Liver (tissue), 9 donors: ENCODE data around the gene CCNY. TPM values are rescaled to one million over a fixed set of nuclear protein-coding genes. Genes with fewer than 3 reads are reported as not detected.

Experiments
- DNase-seq: peaks from one replicate; pipeline ENCODE4 v3.0.0-alpha.2; 2017; ENCODE audit warnings: low spot score
- H3K27ac ChIP-seq, 2 donors: one replicate each; pipeline ENCODE4 v1.7.0; 2013; ENCODE audit warnings: inconsistent platforms in 2 of 2, low read length in 2 of 2, control low read depth in 1 of 2, low read depth in 1 of 2, mild to moderate bottlenecking in 1 of 2
- H3K27me3 ChIP-seq, 4 donors: one replicate each; pipeline versions ENCODE4 v1.6.1 to v1.7.0; 2013; ENCODE audit warnings: low read length in 3 of 4, inconsistent platforms in 1 of 4, mild to moderate bottlenecking in 1 of 4, moderate library complexity in 1 of 4; ENCODE audit not compliant: control insufficient read depth in 4 of 4, insufficient read depth in 4 of 4
- H3K36me3 ChIP-seq, 4 donors: one replicate each; pipeline versions ENCODE4 v1.6.1 to v1.7.0; 2013; ENCODE audit warnings: low read length in 3 of 4, mild to moderate bottlenecking in 3 of 4, low read depth in 1 of 4, moderate library complexity in 1 of 4; ENCODE audit not compliant: control insufficient read depth in 4 of 4, insufficient read depth in 3 of 4
- H3K4me1 ChIP-seq, 4 donors: one replicate each; pipeline versions ENCODE4 v1.6.1 to v1.7.0; 2013; ENCODE audit warnings: low read length in 3 of 4, mild to moderate bottlenecking in 3 of 4, moderate library complexity in 1 of 4; ENCODE audit not compliant: control insufficient read depth in 4 of 4, insufficient read depth in 4 of 4
- H3K4me3 ChIP-seq, 3 donors: one replicate each; pipeline versions ENCODE4 v1.6.1 to v1.7.0; 2013; ENCODE audit warnings: low read length in 3 of 3, control low read depth in 1 of 3, low read depth in 1 of 3, mild to moderate bottlenecking in 1 of 3
- H3K9ac ChIP-seq, 2 donors: one replicate each; pipeline ENCODE4 v1.7.0; 2013; ENCODE audit warnings: low read length in 2 of 2, mild to moderate bottlenecking in 2 of 2, moderate library complexity in 2 of 2, control low read depth in 1 of 2, low read depth in 1 of 2
- H3K9me3 ChIP-seq, 4 donors: one replicate each; pipeline versions ENCODE4 v1.6.1 to v1.7.0; 2013; ENCODE audit warnings: low read length in 3 of 4; ENCODE audit not compliant: control insufficient read depth in 4 of 4
- EGR1 ChIP-seq, 2 donors: IDR thresholded peaks; 2 replicates each; pipeline ENCODE4 v1.6.1; 2016 to 2018; ENCODE audit warnings: antibody characterized with exemption in 2 of 2, low read depth in 2 of 2
- FOXA1 ChIP-seq: IDR thresholded peaks from 2 replicates; pipeline ENCODE4 v1.6.1; 2016; ENCODE audit warnings: antibody characterized with exemption
- GABPA ChIP-seq, 2 donors: IDR thresholded peaks in 1 of 2; conservative IDR thresholded peaks in 1 of 2; 2 replicates each; pipeline ENCODE4 v1.6.1; 2016; ENCODE audit warnings: antibody characterized with exemption in 2 of 2, mild to moderate bottlenecking in 1 of 2, moderate library complexity in 1 of 2
- HNF4A ChIP-seq, 2 donors: conservative IDR thresholded peaks; 2 replicates each; pipeline ENCODE4 v1.6.1; 2016; ENCODE audit warnings: antibody characterized with exemption in 2 of 2, mild to moderate bottlenecking in 2 of 2
- HNF4G ChIP-seq: IDR thresholded peaks from 2 replicates; pipeline ENCODE4 v1.6.1; 2016; ENCODE audit warnings: antibody characterized with exemption
- JUND ChIP-seq, 2 donors: IDR thresholded peaks; 2 replicates each; pipeline ENCODE4 v1.6.1; 2016; ENCODE audit warnings: antibody characterized with exemption in 2 of 2
- NR2F2 ChIP-seq: IDR thresholded peaks from 2 replicates; pipeline ENCODE4 v1.6.1; 2016; ENCODE audit warnings: antibody characterized with exemption
- RAD21 ChIP-seq, 2 donors: IDR thresholded peaks; 2 replicates each; pipeline ENCODE4 v1.6.1; 2016; ENCODE audit warnings: antibody characterized with exemption in 2 of 2, mild to moderate bottlenecking in 2 of 2
- RXRA ChIP-seq, 2 donors: IDR thresholded peaks; 2 replicates each; pipeline ENCODE4 v1.6.1; 2017 to 2018; ENCODE audit warnings: antibody characterized with exemption in 2 of 2, mild to moderate bottlenecking in 1 of 2
- SP1 ChIP-seq: IDR thresholded peaks from 2 replicates; pipeline ENCODE4 v1.6.1; 2018; ENCODE audit warnings: antibody characterized with exemption, mild to moderate bottlenecking
- TAF1 ChIP-seq: conservative IDR thresholded peaks from 2 replicates; pipeline ENCODE4 v1.6.1; 2016; ENCODE audit warnings: antibody characterized with exemption, mild to moderate bottlenecking
- YY1 ChIP-seq: IDR thresholded peaks from 2 replicates; pipeline ENCODE4 v1.6.1; 2016; ENCODE audit warnings: antibody characterized with exemption, mild to moderate bottlenecking
- WGBS: extraction: QIAGEN DNeasy Blood & Tissue Kit; methylation state at CpG from one replicate; pipeline ENCODE4 v1.1.7; 2013; 5-methylcytosine and 5-hydroxymethylcytosine counted together
- polyA plus RNA-seq, 2 donors: library from polyadenylated mRNA; stranded (reverse) in 1 of 2; unstranded in 1 of 2; fragments of 200-250 nt in 1 of 2; fragments of >200 nt in 1 of 2; fragmentation: Nextera tagmentation in 1 of 2; extraction: Ambion mirVana in 1 of 2; gene quantifications; one replicate each; pipeline versions ENCODE4 v1.2.1 to v1.2.3, GENCODE V29; 2013 to 2015
- total RNA-seq, 2 donors: library from RNA; depleted of rRNA; stranded (reverse); fragments of >200 nt; gene quantifications; one replicate each; pipeline ENCODE4 v1.2.3, GENCODE V29; 2014
- TF ChIP-seq, protein P1 (sequence below): fragments of 150-350 bp; IDR thresholded peaks from 2 replicates; pipeline ENCODE4 v1.5.1; 2017; ENCODE audit warnings: improper control_type of control experiment, low read depth, low read length; ENCODE audit not compliant: missing input control
- TF ChIP-seq, protein P2 (sequence below): IDR thresholded peaks from 2 replicates; pipeline ENCODE4 v1.6.1; 2016; ENCODE audit warnings: antibody characterized with exemption
- TF ChIP-seq, protein P3 (sequence below): IDR thresholded peaks from 2 replicates; pipeline ENCODE4 v1.6.1; 2016; ENCODE audit warnings: antibody characterized with exemption
- TF ChIP-seq, protein P4 (sequence below): IDR thresholded peaks from 2 replicates; pipeline ENCODE4 v1.6.1; 2016; ENCODE audit warnings: antibody characterized with exemption, mild to moderate bottlenecking
- TF ChIP-seq, protein P5 (sequence below): IDR thresholded peaks from 2 replicates; pipeline ENCODE4 v1.6.1; 2016; ENCODE audit warnings: antibody characterized with exemption
- donor health status: healthy.
- donor health status: healthy.
- donor health status: healthy.
- donor health status: healthy.
- donor health status: healthy.

Gene CCNY
- total and polyA plus RNA-seq, 4 donors: 17.6 to 38.4 (median 21.8) TPM

DNA sequence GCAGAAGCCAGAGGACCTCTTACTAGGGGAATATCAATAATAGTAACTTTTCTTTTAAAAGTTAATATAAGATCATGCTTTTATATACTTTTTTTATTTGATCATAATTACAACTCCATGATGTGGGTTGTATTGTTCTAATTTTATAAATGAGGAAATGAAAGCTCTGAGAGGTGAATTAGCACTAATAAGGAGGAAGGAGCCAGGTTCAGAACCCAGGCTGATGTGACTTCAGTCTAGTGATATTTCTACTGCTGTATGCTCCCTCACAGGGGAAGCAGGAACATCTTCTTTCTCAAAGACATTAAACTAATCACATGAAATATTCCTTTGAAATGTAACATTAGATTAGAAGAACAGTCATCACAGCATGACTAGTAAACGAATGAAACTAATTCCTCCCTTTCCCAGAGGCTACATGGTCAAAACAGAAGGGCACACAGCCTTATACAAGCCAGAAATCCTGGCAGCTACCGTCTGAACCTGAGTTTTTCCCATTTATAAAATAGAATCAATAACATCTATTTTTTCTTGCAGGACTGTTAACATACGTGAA lies 187.4 kb downstream of the CCNY start:
- H3K4me1 ChIP-seq: no peaks in the 10 kb centered on the region
- no peak for TF ChIP-seq HNF4G
- TF ChIP-seq RAD21 (IDR thresholded peaks at IDR 0.05): no peak
- no peak for TF ChIP-seq NR2F2
- no peak for TF ChIP-seq GABPA (IDR thresholded peaks at IDR 0.05 in 1 of 2, conservative IDR thresholded peaks at IDR 0.05 in 1 of 2)
- no peak for TF ChIP-seq EGR1 (IDR thresholded peaks at IDR 0.05; ENCODE audit: low read depth in 2 of 2)
- TF ChIP-seq, protein P1, sequence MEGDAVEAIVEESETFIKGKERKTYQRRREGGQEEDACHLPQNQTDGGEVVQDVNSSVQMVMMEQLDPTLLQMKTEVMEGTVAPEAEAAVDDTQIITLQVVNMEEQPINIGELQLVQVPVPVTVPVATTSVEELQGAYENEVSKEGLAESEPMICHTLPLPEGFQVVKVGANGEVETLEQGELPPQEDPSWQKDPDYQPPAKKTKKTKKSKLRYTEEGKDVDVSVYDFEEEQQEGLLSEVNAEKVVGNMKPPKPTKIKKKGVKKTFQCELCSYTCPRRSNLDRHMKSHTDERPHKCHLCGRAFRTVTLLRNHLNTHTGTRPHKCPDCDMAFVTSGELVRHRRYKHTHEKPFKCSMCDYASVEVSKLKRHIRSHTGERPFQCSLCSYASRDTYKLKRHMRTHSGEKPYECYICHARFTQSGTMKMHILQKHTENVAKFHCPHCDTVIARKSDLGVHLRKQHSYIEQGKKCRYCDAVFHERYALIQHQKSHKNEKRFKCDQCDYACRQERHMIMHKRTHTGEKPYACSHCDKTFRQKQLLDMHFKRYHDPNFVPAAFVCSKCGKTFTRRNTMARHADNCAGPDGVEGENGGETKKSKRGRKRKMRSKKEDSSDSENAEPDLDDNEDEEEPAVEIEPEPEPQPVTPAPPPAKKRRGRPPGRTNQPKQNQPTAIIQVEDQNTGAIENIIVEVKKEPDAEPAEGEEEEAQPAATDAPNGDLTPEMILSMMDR: no peak
- TF ChIP-seq, protein P2, sequence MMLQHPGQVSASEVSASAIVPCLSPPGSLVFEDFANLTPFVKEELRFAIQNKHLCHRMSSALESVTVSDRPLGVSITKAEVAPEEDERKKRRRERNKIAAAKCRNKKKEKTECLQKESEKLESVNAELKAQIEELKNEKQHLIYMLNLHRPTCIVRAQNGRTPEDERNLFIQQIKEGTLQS: no peak
- TF ChIP-seq RXRA (IDR thresholded peaks at IDR 0.05): no peak
- no peak for TF ChIP-seq HNF4A (conservative IDR thresholded peaks at IDR 0.05)
- TF ChIP-seq, protein P3, sequence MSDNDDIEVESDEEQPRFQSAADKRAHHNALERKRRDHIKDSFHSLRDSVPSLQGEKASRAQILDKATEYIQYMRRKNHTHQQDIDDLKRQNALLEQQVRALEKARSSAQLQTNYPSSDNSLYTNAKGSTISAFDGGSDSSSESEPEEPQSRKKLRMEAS: no peak
- no peak for TF ChIP-seq YY1
- no peak for TF ChIP-seq SP1
- no peak for TF ChIP-seq JUND (IDR thresholded peaks at IDR 0.05)
- no peak for TF ChIP-seq FOXA1
- no peak overlapping the region for H3K27ac ChIP-seq
- no peaks in the 10 kb centered on the region for H3K9me3 ChIP-seq
- no peak overlapping the region for H3K9ac ChIP-seq
- H3K27me3 ChIP-seq: no peaks in the 10 kb centered on the region
- DNase-seq: no peak
- no peak overlapping the region for H3K4me3 ChIP-seq
- peaks cover 0 to 1% (median 0%) of the 10 kb centered on the region in 4 donors for H3K36me3 ChIP-seq
- 93% methylated on average over 3 of the region's 3 CpGs for WGBS

DNA sequence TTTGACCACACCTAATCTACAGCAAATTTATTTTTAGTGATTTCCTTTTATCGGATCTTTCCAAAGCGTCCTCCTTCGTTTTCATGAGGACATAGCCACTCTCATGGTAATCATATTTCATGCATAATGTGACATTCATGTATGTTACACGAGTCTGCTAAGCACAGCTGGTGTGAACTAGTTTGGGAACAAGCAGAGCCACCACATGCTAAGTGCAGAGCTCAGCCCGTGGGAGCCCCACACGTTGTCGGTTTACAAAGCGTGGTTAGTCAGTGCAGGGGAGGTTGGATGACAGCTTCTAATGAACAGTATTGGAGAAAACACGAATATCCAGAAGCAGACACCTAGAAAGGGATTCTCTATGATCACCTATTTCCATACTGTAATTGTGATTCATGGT lies 190.4 kb downstream of the CCNY start:
- Histone ChIP-seq H3K27me3 (no peaks in the 10 kb centered on the region), H3K9me3 (no peaks in the 10 kb centered on the region), H3K36me3 (peaks cover 0 to 18% (median 10%) of the 10 kb centered on the region in 4 donors), H3K9ac (no peak overlapping the region), H3K27ac (no peak overlapping the region), H3K4me1 (no peaks in the 10 kb centered on the region), H3K4me3 (no peak overlapping the region)
- WGBS: 84% methylated on average over 9 of the region's 9 CpGs
- no peak for TF ChIP-seq HNF4G
- TF ChIP-seq GABPA (IDR thresholded peaks at IDR 0.05 in 1 of 2, conservative IDR thresholded peaks at IDR 0.05 in 1 of 2): no peak
- no peak for TF ChIP-seq RAD21 (IDR thresholded peaks at IDR 0.05)
- TF ChIP-seq, protein P1: no peak
- TF ChIP-seq, protein P4, sequence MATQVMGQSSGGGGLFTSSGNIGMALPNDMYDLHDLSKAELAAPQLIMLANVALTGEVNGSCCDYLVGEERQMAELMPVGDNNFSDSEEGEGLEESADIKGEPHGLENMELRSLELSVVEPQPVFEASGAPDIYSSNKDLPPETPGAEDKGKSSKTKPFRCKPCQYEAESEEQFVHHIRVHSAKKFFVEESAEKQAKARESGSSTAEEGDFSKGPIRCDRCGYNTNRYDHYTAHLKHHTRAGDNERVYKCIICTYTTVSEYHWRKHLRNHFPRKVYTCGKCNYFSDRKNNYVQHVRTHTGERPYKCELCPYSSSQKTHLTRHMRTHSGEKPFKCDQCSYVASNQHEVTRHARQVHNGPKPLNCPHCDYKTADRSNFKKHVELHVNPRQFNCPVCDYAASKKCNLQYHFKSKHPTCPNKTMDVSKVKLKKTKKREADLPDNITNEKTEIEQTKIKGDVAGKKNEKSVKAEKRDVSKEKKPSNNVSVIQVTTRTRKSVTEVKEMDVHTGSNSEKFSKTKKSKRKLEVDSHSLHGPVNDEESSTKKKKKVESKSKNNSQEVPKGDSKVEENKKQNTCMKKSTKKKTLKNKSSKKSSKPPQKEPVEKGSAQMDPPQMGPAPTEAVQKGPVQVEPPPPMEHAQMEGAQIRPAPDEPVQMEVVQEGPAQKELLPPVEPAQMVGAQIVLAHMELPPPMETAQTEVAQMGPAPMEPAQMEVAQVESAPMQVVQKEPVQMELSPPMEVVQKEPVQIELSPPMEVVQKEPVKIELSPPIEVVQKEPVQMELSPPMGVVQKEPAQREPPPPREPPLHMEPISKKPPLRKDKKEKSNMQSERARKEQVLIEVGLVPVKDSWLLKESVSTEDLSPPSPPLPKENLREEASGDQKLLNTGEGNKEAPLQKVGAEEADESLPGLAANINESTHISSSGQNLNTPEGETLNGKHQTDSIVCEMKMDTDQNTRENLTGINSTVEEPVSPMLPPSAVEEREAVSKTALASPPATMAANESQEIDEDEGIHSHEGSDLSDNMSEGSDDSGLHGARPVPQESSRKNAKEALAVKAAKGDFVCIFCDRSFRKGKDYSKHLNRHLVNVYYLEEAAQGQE: no peak
- no peak for TF ChIP-seq FOXA1
- TF ChIP-seq HNF4A (conservative IDR thresholded peaks at IDR 0.05): no peak
- TF ChIP-seq TAF1: no peak
- TF ChIP-seq, protein P5, sequence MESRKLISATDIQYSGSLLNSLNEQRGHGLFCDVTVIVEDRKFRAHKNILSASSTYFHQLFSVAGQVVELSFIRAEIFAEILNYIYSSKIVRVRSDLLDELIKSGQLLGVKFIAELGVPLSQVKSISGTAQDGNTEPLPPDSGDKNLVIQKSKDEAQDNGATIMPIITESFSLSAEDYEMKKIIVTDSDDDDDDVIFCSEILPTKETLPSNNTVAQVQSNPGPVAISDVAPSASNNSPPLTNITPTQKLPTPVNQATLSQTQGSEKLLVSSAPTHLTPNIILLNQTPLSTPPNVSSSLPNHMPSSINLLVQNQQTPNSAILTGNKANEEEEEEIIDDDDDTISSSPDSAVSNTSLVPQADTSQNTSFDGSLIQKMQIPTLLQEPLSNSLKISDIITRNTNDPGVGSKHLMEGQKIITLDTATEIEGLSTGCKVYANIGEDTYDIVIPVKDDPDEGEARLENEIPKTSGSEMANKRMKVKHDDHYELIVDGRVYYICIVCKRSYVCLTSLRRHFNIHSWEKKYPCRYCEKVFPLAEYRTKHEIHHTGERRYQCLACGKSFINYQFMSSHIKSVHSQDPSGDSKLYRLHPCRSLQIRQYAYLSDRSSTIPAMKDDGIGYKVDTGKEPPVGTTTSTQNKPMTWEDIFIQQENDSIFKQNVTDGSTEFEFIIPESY: no peak
- TF ChIP-seq SP1: no peak
- no peak for DNase-seq
